OCI-LY7 (cell line): ENCODE measurements around the gene NLRX1.
A peak's percentile ranks its signal among the peaks of the same experiment; 100 is the strongest.

Source experiments
- EZH2phosphoT487 ChIP-seq: fragments of 200-600 bp; sonication (generic); IDR thresholded peaks from 2 replicates; pipeline ENCODE4 v1.6.1; 2018; ENCODE audit warnings: low read depth, borderline replicate concordance, mild to moderate bottlenecking, mixed run types, antibody characterized with exemption, low read length, moderate library complexity, mixed read lengths
- TF ChIP-seq, protein P1 (sequence below): fragments of 200-600 bp; sonication (generic); conservative IDR thresholded peaks from 2 replicates; pipeline ENCODE4 v1.5.1; 2014; ENCODE audit warnings: mild to moderate bottlenecking, antibody characterized with exemption, low read length, moderate library complexity, mixed read lengths

DNA sequence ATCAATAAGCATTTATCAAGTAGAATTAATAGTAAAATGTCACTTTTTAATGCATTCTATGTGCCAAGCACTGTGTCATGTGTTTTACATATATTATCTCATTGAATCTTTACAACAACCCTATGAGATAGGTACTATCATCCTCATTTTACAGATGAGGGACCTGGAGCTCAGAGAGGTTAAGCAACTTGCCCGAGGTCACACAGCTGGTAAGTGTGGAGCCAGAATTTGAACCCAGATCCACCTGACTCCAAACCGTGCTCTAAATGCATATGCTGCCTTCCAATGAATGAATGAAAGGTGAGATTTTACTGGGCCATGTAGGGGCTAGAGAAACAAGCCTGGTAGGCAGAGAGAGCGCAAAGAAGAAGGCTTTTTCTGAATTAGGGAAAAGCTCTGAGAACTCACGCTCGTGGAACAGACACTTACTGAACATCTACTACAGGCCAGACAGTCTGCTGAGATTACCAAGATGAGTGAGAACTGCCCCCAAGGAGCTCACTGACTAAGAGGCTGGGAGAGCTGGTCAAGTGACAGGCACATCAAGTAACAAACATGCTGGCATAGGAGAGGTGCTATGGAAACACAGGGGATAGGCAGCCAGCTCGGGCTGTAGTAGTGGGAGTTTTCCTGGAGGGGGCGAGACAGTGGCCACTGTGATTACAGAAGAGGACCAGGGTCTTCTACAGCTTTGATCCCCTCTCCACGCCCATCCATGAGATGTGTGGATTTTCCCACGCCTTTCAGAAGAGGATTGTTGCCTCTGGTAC, 15.3 kb upstream of the NLRX1 start:
- TF ChIP-seq, protein P1, sequence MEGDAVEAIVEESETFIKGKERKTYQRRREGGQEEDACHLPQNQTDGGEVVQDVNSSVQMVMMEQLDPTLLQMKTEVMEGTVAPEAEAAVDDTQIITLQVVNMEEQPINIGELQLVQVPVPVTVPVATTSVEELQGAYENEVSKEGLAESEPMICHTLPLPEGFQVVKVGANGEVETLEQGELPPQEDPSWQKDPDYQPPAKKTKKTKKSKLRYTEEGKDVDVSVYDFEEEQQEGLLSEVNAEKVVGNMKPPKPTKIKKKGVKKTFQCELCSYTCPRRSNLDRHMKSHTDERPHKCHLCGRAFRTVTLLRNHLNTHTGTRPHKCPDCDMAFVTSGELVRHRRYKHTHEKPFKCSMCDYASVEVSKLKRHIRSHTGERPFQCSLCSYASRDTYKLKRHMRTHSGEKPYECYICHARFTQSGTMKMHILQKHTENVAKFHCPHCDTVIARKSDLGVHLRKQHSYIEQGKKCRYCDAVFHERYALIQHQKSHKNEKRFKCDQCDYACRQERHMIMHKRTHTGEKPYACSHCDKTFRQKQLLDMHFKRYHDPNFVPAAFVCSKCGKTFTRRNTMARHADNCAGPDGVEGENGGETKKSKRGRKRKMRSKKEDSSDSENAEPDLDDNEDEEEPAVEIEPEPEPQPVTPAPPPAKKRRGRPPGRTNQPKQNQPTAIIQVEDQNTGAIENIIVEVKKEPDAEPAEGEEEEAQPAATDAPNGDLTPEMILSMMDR, result 0 out of 2 replicates have a peak, but pooled peaks have one; percentile 18
- no peak for TF ChIP-seq EZH2phosphoT487
